ENCODE data around the gene KYNU.

DNA sequence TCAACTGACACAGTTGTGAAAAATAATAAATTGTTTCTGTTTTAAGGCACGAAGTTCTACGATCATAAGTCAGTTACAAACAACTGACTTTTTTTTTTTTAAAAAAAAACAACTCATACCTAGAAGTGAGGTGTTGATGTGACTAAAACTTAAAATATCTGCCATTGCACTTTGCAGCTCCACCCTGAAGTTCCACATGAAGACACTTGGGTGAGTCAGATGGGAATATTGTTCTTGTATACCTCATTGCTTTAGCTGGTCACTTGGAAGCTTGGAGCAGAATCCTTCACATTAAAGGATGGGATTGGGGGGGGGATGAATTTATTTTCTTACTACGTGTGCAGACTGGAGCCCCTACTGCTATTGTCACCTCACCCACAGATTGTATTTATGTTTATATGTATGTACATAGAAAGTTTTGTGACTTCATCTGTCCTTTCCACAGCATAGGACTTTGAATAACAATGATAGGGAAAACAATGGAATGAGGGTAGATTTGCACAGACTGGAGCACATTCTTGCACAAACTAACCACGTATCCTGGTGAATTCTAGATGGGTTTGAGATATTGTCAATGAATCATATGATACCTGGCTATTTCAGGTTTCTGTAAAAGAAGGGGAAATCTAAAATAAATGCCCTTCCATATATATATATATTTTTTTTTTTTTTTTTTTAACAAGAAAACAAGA is 193.9 kb downstream of the KYNU start:
- TF ChIP-seq TOE1 (CRISPR knock-in tag; IDR thresholded peaks at IDR 0.05) (no peak), ZMYM4 (CRISPR knock-in tag; IDR thresholded peaks at IDR 0.05) (no peak)

Measured in HepG2 (cell line).